HEK293T (cell line): ENCODE data around the gene CEACAM19.

Experiments
- ARNT ChIP-seq: fragments of 450-650 bp; IDR thresholded peaks from 2 replicates; pipeline ENCODE4 v1.6.1; 2017; ENCODE audit warnings: mild to moderate bottlenecking
- BHLHE40 ChIP-seq: fragments of 450-650 bp; IDR thresholded peaks from 2 replicates; pipeline ENCODE4 v1.6.1; 2016; ENCODE audit warnings: mild to moderate bottlenecking, moderate library complexity, borderline replicate concordance
- ELF4 ChIP-seq: fragments of 450-650 bp; IDR thresholded peaks from 2 replicates; pipeline ENCODE4 v1.6.1; 2017; ENCODE audit warnings: antibody characterized with exemption
- FOXA1 ChIP-seq: fragments of 450-650 bp; IDR thresholded peaks from 2 replicates; pipeline ENCODE4 v1.6.1; 2016; ENCODE audit warnings: mild to moderate bottlenecking
- FOXK2 ChIP-seq: fragments of 450-650 bp; IDR thresholded peaks from 2 replicates; pipeline ENCODE4 v1.6.1; 2016; ENCODE audit warnings: mild to moderate bottlenecking
- FOXM1 ChIP-seq: fragments of 450-650 bp; IDR thresholded peaks from 2 replicates; pipeline ENCODE4 v1.6.1; 2017; ENCODE audit warnings: mild to moderate bottlenecking, borderline replicate concordance
- L3MBTL2 ChIP-seq: fragments of 450-650 bp; conservative IDR thresholded peaks from 2 replicates; pipeline ENCODE4 v1.6.1; 2016; ENCODE audit warnings: mild to moderate bottlenecking
- NFRKB ChIP-seq: fragments of 450-650 bp; IDR thresholded peaks from 2 replicates; pipeline ENCODE4 v1.6.1; 2016; ENCODE audit warnings: mild to moderate bottlenecking, moderate library complexity
- SP1 ChIP-seq: fragments of 450-650 bp; IDR thresholded peaks from 2 replicates; pipeline ENCODE4 v1.6.1; 2017
- SUZ12 ChIP-seq: fragments of 450-650 bp; IDR thresholded peaks from 2 replicates; pipeline ENCODE4 v1.6.1; 2016; ENCODE audit warnings: mild to moderate bottlenecking
- TARDBP ChIP-seq: fragments of 450-650 bp; IDR thresholded peaks from 2 replicates; pipeline ENCODE4 v1.6.1; 2016

DNA sequence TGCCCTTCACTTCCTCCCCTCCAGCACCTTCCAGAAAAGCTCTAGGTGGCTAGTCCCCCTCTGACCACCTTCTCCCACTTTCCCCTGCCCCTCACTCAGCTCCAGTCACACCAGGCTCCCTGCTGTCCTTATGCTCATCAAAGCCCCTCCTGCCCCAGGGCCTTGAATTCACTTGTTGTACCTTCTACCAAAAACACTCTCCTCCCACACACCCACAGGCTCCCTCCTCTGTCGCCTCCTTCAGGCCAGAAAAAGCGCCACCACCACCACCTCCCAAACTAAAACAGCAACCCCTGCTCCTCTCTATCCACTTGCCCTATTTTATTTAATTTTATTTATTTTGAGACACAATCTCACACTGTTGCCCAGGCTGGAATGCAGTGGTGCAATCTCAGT is 22.9 kb downstream of the CEACAM19 start:
- no peak for TF ChIP-seq ELF4
- no peak for TF ChIP-seq L3MBTL2
- TF ChIP-seq TARDBP: no peak
- TF ChIP-seq NFRKB: no peak
- no peak for TF ChIP-seq SUZ12
- no peak for TF ChIP-seq BHLHE40
- no peak for TF ChIP-seq FOXM1
- TF ChIP-seq ARNT: no peak
- no peak for TF ChIP-seq SP1
- no peak for TF ChIP-seq FOXA1
- TF ChIP-seq FOXK2: no peak
